GM12878 (cell line): Measurements from ENCODE around the gene PRAC2. TPM values are rescaled to one million over a fixed set of nuclear protein-coding genes. Genes with fewer than 3 reads are reported as not detected.

ENCODE experiments used
- ATAC-seq: fragments of 200-7000 bp; cut with Tn5 transposase; 3 replicates; pipeline ENCODE4 v1.9.1; 2020; ENCODE audit warnings: mild to moderate bottlenecking, moderate library complexity
- BruUV-seq: library from RNA; stranded (reverse); fragments of 400-500 nt; replicated peaks from 2 replicates; lab custom pipeline; 2021; lab: Mats Ljungman, UMichigan
- CTCF ChIA-PET: fragments of 300-600 bp; sonication (Branson Sonifier 250); formaldehyde crosslinking; extraction: SDS; loops from one replicate; lab custom pipeline; 2021; ENCODE audit warnings: inconsistent platforms; lab: Yijun Ruan, JAX
- POLR2A ChIA-PET: fragments of 350-600 bp; formaldehyde crosslinking; extraction: SDS; loops from one replicate; lab custom pipeline; 2021; ENCODE audit warnings: inconsistent platforms; lab: Charles Lee
- RAD21 ChIA-PET: fragments of 300-600 bp; sonication (Branson Sonifier 250); formaldehyde crosslinking; loops from one replicate; lab custom pipeline; 2023; ENCODE audit warnings: antibody characterized with exemption; ENCODE audit not compliant: unreplicated experiment; lab: Charles Lee
- SMC1A ChIA-PET: fragments of 300-600 bp; sonication (Branson Sonifier 250); formaldehyde crosslinking; loops from one replicate; lab custom pipeline; 2023; ENCODE audit not compliant: unreplicated experiment, uncharacterized antibody; lab: Charles Lee
- DNase-seq: peaks from one replicate; pipeline ENCODE4 v3.0.0-alpha.2; 2011; ENCODE audit warnings: low read depth, low spot score
- FAIRE-seq: peaks from 3 replicates; lab custom pipeline; 2011; peaks lifted over from hg19 to GRCh38; lab: Jason Lieb, UNC
- H2AFZ ChIP-seq: 2 replicates; pipeline ENCODE4 v1.6.0; 2011; ENCODE audit warnings: low read depth, low read length, control low read depth; ENCODE audit not compliant: control insufficient read depth
- H3K27ac ChIP-seq: 2 replicates; pipeline ENCODE4 v1.5.1; 2011; ENCODE audit warnings: control low read depth; ENCODE audit not compliant: control insufficient read depth, insufficient read depth
- H3K27me3 ChIP-seq, 2 experiments: replicated peaks in 1 of 2; 2 replicates each; pipeline versions ENCODE4 v1.6.0 to v1.6.1; 2011; ENCODE audit warnings: low read length in 1 of 2; ENCODE audit not compliant: control insufficient read depth in 2 of 2, insufficient read depth in 2 of 2
- H3K36me3 ChIP-seq, 2 experiments: 2 replicates each; pipeline ENCODE4 v1.5.1; 2011; ENCODE audit warnings: low read length in 1 of 2; ENCODE audit not compliant: control insufficient read depth in 2 of 2, insufficient read depth in 2 of 2
- H3K4me1 ChIP-seq: 2 replicates; pipeline ENCODE4 v1.6.1; 2011; ENCODE audit warnings: mild to moderate bottlenecking, low read length, moderate library complexity, mixed read lengths; ENCODE audit not compliant: control insufficient read depth, insufficient read depth
- H3K4me2 ChIP-seq: 2 replicates; pipeline ENCODE4 v1.6.0; 2011; ENCODE audit warnings: control low read depth; ENCODE audit not compliant: control insufficient read depth, insufficient read depth
- H3K4me3 ChIP-seq: fragments of 200-600 bp; sonication (generic); 2 replicates; pipeline ENCODE4 v1.5.1; 2016
- H3K79me2 ChIP-seq: 2 replicates; pipeline ENCODE4 v1.6.0; 2011; ENCODE audit warnings: low read length; ENCODE audit not compliant: control insufficient read depth, insufficient read depth
- H3K9ac ChIP-seq: 2 replicates; pipeline ENCODE4 v1.8.0; 2011; ENCODE audit warnings: low read length, control low read depth, mixed read lengths; ENCODE audit not compliant: control insufficient read depth, insufficient read depth
- H3K9me3 ChIP-seq: replicated peaks from 3 replicates; pipeline ENCODE4 v1.5.1; 2011; ENCODE audit warnings: mild to moderate bottlenecking, low read length; ENCODE audit not compliant: control insufficient read depth, insufficient read depth
- H4K20me1 ChIP-seq: 2 replicates; pipeline ENCODE4 v1.6.0; 2011; ENCODE audit not compliant: control insufficient read depth, insufficient read depth
- CHD1 ChIP-seq: IDR thresholded peaks from 2 replicates; pipeline ENCODE4 v1.6.1; 2012; ENCODE audit warnings: low read depth, low read length, improper control_type of control experiment
- CHD2 ChIP-seq: IDR thresholded peaks from 2 replicates; pipeline ENCODE4 v1.6.1; 2011; ENCODE audit warnings: low read depth, low read length, improper control_type of control experiment, borderline replicate concordance
- EP300 ChIP-seq, 2 experiments: fragments of 150-350 bp in 1 of 2; IDR thresholded peaks; 2 replicates each; pipeline ENCODE4 v1.6.1; 2011 to 2012; ENCODE audit warnings: low read depth in 2 of 2, low read length in 2 of 2, borderline replicate concordance in 1 of 2, improper control_type of control experiment in 1 of 2, inconsistent platforms in 1 of 2; ENCODE audit not compliant: control insufficient read depth in 1 of 2
- FOS ChIP-seq: IDR thresholded peaks from 3 replicates; pipeline ENCODE4 v1.6.1; 2011; ENCODE audit warnings: borderline replicate concordance; ENCODE audit not compliant: insufficient read length; ENCODE audit errors: extremely low read depth
- JUND ChIP-seq: IDR thresholded peaks from 2 replicates; pipeline ENCODE4 v1.6.1; 2012; ENCODE audit warnings: low read depth, mild to moderate bottlenecking, low read length, improper control_type of control experiment, moderate library complexity
- SIN3A ChIP-seq: IDR thresholded peaks from 2 replicates; pipeline ENCODE4 v1.6.1; 2012; ENCODE audit warnings: low read depth, low read length, improper control_type of control experiment
- STAT3 ChIP-seq: IDR thresholded peaks from 2 replicates; pipeline ENCODE4 v1.6.1; 2011; ENCODE audit warnings: low read depth, low read length, improper control_type of control experiment
- ZNF24 ChIP-seq: fragments of 450-650 bp; IDR thresholded peaks from 2 replicates; pipeline ENCODE4 v1.6.1; 2017; ENCODE audit warnings: antibody characterized with exemption, mild to moderate bottlenecking
- ZNF622 ChIP-seq: fragments of 450-650 bp; IDR thresholded peaks from 2 replicates; pipeline ENCODE4 v1.6.1; 2017; ENCODE audit warnings: mild to moderate bottlenecking, inconsistent platforms
- WGBS: methylation state at CpG from one replicate; pipeline ENCODE4 v1.1.6; 2016; ENCODE audit warnings: low lambda C conversion rate; ENCODE audit not compliant: insufficient replicate concordance, insufficient coverage; ENCODE audit errors: missing lambda C conversion rate; 5-methylcytosine and 5-hydroxymethylcytosine counted together
- in situ Hi-C: fragments of 300-500 bp; cut with MboI; formaldehyde crosslinking; loops from 9 replicates; pipeline ENCODE4 v1.14.3; 2018; ENCODE audit warnings: mixed read lengths
- intact Hi-C: fragments of 100-400 bp; cut with micrococcal nuclease; formaldehyde crosslinking; loops from one replicate; pipeline ENCODE4 v1.14.2; 2022; ENCODE audit not compliant: unreplicated experiment
- polyA plus RNA-seq, 11 experiments: library from polyadenylated mRNA; depleted of rRNA in 4 of 11; unstranded in 6 of 11; stranded (reverse) in 5 of 11; fragments of >200 nt; fragmentation: Nextera tagmentation in 4 of 11; fragmentation: Illumina TruSeq in 1 of 11; extraction: Ambion mirVana in 4 of 11; extraction: Trizol in 1 of 11; gene quantifications; 1 replicate in 1 of 11; 2 replicates in 10 of 11; pipeline versions ENCODE4 v1.2.1 to v1.2.3, GENCODE V29; 2011 to 2016; ENCODE audit warnings: inconsistent platforms in 2 of 11, missing spikeins in 2 of 11, low read depth in 1 of 11
- total RNA-seq, 4 experiments: library from RNA; depleted of rRNA in 3 of 4; stranded (reverse); fragments of >200 nt in 3 of 4; fragmentation: Illumina TruSeq in 1 of 4; extraction: Trizol in 1 of 4; gene quantifications; 2 replicates each; pipeline versions ENCODE4 v1.2.1 to v1.2.3, GENCODE V29; 2013 to 2021
- TF ChIP-seq, protein P1 (sequence below): fragments of 150-350 bp; IDR thresholded peaks from 2 replicates; pipeline ENCODE4 v1.6.1; 2016; ENCODE audit warnings: low read depth, low read length

The PRAC2 gene
- total and polyA plus RNA-seq, 10 of the 15 experiments (the other 5 are each of a cell fraction or from before 2014, with no cell fraction given): 0.31 TPM; not detected in 9

DNA sequence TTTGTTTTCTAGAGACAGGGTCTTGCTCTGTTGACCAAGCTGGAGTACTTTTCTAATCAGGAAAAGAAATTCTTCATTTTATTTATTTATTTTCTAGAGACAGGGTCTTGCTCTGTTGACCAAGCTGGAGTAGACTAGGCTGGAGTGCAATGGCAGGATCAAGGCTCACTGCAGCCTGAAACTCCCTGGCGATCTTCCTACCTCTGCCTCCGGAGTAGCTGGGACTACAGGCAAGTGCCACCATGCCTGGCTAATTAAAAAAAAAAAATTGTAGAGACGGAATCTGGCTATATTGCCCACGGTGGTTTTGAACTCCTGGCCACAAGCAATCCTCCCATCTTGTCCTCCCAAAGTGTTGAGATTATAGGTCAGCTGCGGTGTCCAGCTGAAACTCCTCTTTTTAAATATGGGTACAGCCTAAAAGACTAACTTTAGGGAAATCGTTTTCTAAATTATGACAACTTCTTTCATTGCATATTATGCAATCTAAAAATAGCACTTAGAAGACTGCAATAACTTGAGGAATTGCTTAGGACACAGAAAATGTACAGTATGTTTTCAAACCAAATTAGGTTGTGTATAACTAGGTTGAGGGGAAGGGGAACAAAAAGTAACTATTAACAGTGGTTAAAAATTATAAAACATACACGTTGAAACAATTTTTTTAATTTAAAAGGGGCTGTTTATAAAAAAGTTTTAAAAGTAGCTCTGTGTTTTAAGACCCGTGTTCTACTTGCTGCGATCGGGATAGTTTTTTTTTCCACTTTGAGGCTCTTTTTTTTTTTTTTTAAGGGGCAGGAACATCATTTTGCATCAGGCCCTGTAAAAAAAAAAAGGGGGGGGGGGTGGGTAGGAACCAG is 5.4 kb upstream of the PRAC2 start:
- no peak overlapping the region for H3K4me2 ChIP-seq
- CTCF ChIA-PET: interaction anchor here (0.6 to 2.9 kb wide), 8 partner anchors 13 to 161 kb away, joined by 3 to 17 read pairs (median 4); no protein-coding TSS in a partner anchor
- POLR2A ChIA-PET: interaction anchor here (0.6 to 0.7 kb wide), 2 partner anchors 41 to 530 kb away, joined by 3 to 6 read pairs; no protein-coding TSS in a partner anchor
- H3K4me1 ChIP-seq: no peaks in the 10 kb centered on the region
- in situ Hi-C loops: no loop called here
- FAIRE-seq: no peak
- no peak for ATAC-seq
- H3K27ac ChIP-seq: no peak overlapping the region
- no TSS peak for BruUV-seq
- H3K4me3 ChIP-seq: no peak overlapping the region
- intact Hi-C loops: no loop called here
- no peak for DNase-seq
- no peak overlapping the region for H3K9ac ChIP-seq
- SMC1A ChIA-PET: interaction anchor here (0.6 to 1.5 kb wide), 5 partner anchors 34 to 161 kb away, joined by 3 to 4 read pairs (median 4); no protein-coding TSS in a partner anchor
- H2AFZ ChIP-seq: no peak overlapping the region
- H3K36me3 ChIP-seq: no peaks in the 10 kb centered on the region
- no peaks in the 10 kb centered on the region for H4K20me1 ChIP-seq
- RAD21 ChIA-PET: interaction anchor here (0.6 to 2.3 kb wide), 3 partner anchors 39 to 1691 kb away, joined by 3 to 6 read pairs (median 4); no protein-coding TSS in a partner anchor
- no peaks in the 10 kb centered on the region for H3K79me2 ChIP-seq
- 24% methylated on average over 10 of the region's 10 CpGs for WGBS
- peaks cover 20 to 41% of the 10 kb centered on the region in 2 experiments for H3K27me3 ChIP-seq
- no peak for TF ChIP-seq SIN3A
- no peaks in the 10 kb centered on the region; the same call in 2 of the 3 replicates for H3K9me3 ChIP-seq

DNA sequence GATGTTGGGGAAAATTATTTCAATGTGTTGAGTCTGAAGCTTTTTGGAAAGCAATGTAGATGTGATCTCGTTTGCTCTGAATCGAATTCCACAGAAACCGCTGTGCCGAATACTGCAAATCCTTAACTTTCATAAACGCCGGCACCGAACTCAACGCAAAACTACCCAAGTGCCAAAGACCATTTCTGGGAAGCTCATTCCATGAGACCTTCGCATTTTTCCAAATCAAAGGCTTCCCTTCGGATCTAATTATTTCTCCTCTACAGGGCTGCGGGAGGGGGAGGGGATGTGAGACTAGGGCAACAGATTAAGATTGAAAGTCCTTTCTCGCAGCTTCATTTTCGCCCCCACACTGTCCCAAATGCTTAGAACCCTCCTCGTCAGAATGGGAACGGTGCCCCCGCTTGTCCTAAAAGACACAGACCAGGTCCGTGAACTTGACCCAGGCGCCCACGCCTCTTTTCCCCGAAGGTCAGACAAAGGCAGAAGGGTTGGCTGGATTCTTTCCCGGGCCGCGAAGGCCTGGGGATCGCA is 4.7 kb upstream of the PRAC2 start:
- CTCF ChIA-PET: interaction anchor here (0.6 to 2.9 kb wide), 4 partner anchors 39 to 86 kb away, joined by 3 to 17 read pairs (median 4); no protein-coding TSS in a partner anchor
- no peak for FAIRE-seq
- Histone ChIP-seq H3K4me2 (no peak overlapping the region), H3K9me3 (no peaks in the 10 kb centered on the region; the same call in 2 of the 3 replicates), H3K9ac (no peak overlapping the region), H3K79me2 (no peaks in the 10 kb centered on the region), H3K4me3 (no peak overlapping the region), H4K20me1 (no peaks in the 10 kb centered on the region), H3K4me1 (no peaks in the 10 kb centered on the region), H3K36me3 (no peaks in the 10 kb centered on the region), H2AFZ (no peak overlapping the region), H3K27ac (no peak overlapping the region), H3K27me3 (peaks cover 20 to 42% of the 10 kb centered on the region in 2 experiments)
- WGBS: 32% methylated on average over 24 of the region's 24 CpGs
- in situ Hi-C loops: no loop called here
- RAD21 ChIA-PET: interaction anchor here (2.3 kb wide), 1 partner anchor 40 kb away, joined by 6 read pairs; no protein-coding TSS in a partner anchor
- no peak for DNase-seq
- ATAC-seq: no peak
- intact Hi-C loops: no loop called here
- no TSS peak for BruUV-seq
- POLR2A ChIA-PET: interaction anchor here (0.6 to 0.7 kb wide), 2 partner anchors 40 to 530 kb away, joined by 3 to 6 read pairs; no protein-coding TSS in a partner anchor
- SMC1A ChIA-PET: interaction anchor here (1.4 to 1.5 kb wide), 2 partner anchors 39 to 72 kb away, joined by 3 to 4 read pairs; no protein-coding TSS in a partner anchor
- no peak for TF ChIP-seq ZNF24
- TF ChIP-seq EP300 (IDR thresholded peaks at IDR 0.05; ENCODE audit: borderline replicate concordance in 1 of 2, control insufficient read depth in 1 of 2, low read depth in 2 of 2, low read length in 2 of 2): no peak
- no peak for TF ChIP-seq CHD2
- no peak for TF ChIP-seq FOS
- no peak for TF ChIP-seq ZNF622
- TF ChIP-seq CHD1: no peak
- TF ChIP-seq JUND: no peak
- no peak for TF ChIP-seq STAT3
- TF ChIP-seq, protein P1, sequence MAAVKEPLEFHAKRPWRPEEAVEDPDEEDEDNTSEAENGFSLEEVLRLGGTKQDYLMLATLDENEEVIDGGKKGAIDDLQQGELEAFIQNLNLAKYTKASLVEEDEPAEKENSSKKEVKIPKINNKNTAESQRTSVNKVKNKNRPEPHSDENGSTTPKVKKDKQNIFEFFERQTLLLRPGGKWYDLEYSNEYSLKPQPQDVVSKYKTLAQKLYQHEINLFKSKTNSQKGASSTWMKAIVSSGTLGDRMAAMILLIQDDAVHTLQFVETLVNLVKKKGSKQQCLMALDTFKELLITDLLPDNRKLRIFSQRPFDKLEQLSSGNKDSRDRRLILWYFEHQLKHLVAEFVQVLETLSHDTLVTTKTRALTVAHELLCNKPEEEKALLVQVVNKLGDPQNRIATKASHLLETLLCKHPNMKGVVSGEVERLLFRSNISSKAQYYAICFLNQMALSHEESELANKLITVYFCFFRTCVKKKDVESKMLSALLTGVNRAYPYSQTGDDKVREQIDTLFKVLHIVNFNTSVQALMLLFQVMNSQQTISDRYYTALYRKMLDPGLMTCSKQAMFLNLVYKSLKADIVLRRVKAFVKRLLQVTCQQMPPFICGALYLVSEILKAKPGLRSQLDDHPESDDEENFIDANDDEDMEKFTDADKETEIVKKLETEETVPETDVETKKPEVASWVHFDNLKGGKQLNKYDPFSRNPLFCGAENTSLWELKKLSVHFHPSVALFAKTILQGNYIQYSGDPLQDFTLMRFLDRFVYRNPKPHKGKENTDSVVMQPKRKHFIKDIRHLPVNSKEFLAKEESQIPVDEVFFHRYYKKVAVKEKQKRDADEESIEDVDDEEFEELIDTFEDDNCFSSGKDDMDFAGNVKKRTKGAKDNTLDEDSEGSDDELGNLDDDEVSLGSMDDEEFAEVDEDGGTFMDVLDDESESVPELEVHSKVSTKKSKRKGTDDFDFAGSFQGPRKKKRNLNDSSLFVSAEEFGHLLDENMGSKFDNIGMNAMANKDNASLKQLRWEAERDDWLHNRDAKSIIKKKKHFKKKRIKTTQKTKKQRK: no peak
